GM18502 (cell line): Measurements from ENCODE around the gene NIM1K.
"Not testable (repeated sequence)": the region's sequence is repeated elsewhere in the genome, so short reads cannot be mapped to it uniquely, and the experiment has no call there.

Source experiments
- ATAC-seq: cut with Tn5 transposase; IDR thresholded peaks from one replicate; pipeline ENCODE4 v1.9.1; 2021; ENCODE audit warnings: mild to moderate bottlenecking; ENCODE audit not compliant: unreplicated experiment, poor library complexity

NIM1K gene

DNA sequence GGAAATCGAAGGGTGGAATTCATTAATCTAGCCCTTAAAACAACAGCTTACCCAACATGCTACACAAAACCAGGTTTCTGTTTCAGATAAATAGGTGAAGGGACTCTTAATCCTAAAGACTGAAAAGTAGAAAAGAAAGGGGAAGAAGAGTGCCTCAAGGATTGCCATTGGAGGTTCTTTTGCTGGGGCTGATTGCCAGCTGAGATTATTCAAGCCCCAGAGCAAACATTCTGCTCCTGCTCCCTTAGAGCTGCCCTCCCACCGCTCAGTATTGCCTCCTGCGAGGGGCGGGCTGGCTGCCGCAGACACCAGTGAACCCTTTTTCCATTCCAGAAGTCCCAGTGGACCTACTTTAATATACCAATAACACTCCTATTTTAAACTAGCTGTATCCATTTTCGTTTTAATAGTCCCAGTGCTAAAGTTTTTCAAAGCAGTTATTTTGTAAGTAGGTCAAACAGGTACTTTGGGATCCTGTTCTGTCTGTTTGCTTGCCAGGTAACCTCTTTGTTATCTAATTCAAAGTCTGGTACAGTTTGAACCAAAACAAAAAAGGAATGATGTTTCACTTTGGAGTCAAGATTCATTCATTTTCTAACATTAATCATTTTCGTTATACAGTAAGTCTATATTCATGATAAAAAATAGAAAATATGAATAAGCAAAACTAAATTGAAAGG, 82.5 kb downstream of the NIM1K start:
- ATAC-seq = no peak

DNA sequence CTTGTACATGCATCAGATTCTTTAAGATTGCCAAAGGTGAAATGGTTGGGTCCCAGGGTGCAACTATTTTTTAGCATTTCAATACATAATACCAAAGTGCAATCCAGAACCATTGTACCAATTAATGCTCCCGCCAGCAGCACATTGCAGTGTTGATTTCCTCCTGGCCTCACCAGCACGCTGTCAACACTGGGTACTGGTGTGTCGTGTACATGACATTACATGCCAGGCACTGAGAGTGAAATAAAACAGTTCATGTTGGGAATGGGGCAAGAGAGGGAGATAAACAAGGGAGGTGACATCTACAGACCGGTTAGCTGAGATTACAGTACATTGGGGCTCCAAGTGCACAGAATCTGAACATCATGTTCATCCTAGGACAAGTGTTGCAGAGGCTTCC, 83.4 kb downstream of the NIM1K start:
- ATAC-seq = no peak

DNA sequence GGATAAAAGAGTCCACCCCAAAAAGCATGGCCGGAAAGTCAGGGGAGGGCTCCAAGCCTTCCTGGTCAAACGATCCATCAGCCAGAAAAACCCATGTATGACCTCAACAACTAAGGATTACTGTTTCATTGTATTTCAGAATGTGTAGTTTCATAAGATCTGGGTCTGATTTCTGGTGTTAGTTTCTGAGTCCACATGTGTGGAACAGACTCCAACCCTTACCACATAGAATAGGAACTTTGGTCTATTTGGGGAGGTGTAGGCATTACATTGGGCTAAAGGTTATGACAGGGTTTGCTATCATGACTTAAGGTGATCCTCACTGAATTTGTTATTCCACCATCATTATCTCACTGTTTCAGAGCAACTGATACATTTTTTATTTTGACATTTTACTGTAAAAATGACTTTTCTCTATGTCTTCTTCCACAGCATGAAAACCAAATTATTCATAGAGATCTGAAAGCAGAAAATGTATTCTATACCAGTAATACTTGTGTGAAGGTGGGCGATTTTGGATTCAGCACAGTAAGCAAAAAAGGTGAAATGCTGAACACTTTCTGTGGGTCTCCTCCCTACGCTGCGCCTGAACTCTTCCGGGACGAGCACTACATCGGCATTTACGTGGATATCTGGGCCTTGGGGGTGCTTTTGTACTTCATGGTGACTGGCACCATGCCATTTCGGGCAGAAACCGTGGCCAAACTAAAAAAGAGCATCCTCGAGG, 87.7 kb downstream of the NIM1K start:
- ATAC-seq = no peak

DNA sequence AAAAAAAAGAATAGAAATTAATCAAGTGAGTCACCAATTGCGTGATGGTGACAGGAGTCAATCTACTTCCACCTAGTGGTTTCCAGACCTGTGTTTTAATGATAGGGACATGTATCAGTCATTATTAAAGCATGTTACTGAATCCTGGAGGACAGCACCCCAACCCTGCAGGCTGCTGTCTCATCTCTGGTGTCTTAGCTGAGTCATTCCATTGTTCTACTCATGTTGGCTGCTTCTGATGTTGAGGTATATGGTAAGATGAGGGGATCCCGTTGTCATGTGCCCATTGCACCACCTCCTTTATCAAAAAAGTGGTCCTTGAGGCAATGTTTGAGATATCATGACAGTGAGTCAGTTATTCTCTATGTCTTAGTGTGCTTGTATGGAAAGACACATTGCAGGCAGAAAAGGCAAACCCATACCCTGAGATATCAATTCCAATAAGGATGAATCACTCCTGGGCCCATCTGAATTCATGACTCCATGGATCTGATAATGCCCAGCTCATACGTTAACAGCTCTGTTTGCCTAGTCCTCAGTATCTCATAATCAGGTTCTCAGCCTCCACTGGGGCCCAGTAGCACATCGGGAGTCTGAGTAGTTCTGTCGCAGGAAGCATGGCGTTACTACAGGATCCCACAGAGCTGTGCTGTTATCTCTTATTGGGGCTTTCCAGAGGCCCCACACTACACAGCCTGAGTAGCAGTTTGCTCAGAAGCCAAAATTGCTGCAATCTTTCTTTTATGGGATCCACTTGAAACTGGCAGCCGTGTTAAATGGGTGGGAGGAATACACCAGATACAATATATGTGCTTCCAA, 90.0 kb downstream of the NIM1K start:
- ATAC-seq = no peak

DNA sequence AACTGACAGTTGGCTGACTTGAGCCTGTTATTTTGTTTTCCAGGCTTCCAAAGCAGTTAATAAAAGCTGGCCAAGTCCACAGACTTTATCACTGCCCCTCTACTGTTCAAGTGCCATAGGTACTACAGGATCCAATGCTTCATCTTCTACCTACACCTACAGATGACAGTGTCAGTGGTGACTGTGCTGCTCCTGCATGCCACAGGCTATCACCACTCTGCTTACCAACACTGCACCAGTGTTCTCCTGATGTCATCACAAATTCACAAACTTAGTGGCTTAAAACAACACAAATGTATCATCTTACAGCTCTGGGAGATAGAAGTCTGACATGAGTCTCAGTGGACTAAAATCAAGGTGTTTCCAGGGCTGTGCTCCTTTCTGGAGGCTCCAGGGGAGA, 94.6 kb downstream of the NIM1K start:
- ATAC-seq = no peak

DNA sequence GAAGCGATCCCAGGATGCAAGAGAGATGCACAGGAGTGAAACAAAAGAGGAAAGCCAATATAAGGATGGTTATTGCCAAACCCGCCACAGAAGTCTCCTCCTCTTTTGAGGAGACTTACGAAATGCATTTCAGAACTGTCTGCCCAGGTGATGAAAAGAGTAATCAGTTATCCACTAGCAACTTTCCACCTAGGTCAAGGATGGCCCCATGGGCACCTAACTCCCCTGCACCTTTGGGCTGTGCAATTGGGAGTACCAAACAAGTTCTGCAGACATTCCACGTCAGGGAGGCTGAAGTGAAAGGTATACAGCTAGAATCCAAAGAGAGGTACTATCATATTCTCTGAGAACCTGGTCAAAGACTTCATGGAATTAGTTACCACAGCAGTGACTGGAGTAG, 95.5 kb downstream of the NIM1K start:
- ATAC-seq = no peak

DNA sequence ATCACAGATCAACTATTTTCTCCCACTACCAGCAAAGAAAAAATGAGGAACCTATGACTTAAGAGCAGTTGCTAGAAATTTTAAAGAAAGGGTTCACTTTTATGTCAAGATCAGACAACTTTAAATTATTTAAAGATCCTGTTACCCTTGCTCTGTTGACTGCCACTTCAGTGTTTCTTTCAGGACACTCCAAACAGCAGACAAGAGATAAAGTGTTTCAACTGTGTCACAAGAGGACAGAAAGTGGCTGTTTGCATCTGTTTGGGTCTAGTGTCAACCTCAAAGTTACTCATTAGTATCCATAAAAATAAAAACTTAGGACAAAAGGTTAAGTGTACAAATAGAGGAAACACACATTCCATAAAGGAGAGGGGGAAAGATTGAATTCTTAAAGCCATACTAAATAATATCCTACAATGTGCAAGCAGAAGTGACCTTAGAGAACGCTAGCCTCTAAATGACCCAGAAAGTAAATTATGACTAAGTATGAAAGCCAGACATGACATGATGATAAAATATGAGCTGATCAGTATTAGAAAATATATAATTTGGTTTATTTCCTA, 96.3 kb downstream of the NIM1K start:
- no peak for ATAC-seq

DNA sequence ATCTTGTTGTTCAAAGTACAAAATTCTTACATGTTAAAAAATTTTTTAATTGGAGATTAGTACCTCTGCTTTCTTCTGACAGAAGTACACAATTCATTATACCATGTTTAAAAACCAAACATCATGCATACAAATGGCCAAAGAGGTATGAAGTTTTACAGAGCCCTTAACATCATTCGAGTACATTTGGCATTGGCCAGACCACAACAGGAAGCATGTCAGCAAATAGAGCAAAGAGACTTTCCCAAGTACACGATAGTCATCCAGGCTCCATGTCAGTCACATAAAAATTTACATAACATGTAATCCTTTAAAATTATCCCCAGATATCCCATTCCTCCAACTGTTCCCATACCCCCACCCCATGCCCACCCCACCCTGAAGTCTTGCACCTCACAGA, 98.7 kb downstream of the NIM1K start:
- ATAC-seq = no peak

DNA sequence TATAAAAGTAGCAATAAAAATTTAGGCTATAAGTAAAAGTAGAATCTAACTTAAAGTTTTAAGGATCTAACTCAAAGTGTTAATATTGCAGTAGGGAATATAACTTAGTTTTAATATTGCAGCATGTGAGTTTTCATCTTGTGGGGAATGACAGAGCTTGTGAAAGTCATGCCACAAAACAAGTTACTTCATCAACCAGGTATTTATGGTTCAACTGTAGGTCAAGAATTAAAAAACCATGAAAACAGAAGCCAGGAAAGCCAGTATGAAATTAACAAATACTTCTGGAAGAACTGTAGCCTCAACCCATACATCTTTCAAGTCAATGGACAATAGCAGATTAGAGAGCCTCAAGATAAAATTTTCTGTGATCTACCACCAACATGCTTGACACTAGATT, 102.2 kb downstream of the NIM1K start:
- ATAC-seq = no peak

DNA sequence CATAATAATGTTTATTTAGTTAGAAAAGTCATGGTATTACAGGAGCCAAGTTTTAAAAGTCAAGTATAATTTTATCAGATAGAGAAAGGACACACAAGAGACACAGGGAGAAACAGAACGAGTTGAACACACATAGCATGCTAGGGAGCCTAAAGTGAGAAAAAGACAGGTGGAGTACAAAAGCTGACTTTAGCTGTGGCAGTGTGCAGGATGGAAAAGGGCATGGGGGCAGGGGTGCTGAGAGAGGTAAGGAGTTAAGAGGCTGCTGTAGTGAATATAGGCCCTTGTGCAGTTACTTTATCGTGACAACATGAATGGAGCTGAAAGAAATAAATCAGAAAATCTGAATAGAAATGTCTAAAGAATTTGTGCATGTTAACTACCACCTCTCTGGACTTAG, 103.2 kb downstream of the NIM1K start:
- ATAC-seq = no peak

DNA sequence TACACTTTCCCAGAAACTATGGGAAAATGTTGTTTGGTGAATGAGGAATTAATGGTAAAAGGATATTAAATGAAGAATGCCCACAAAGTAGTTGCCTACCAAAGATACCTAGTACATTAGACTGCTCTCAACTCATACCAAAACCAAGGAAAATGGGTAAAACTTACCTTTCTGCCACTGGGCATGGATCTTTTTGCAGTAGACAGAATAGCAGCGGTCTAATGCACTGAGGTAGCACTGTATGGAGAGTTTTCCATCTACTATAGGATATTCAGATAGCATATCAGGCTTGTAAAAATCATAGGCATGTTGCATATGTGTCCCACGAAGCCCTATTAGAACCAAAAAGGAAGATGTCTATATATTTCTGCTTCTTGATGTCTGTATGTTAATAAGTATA, 104.8 kb downstream of the NIM1K start:
- no peak for ATAC-seq

DNA sequence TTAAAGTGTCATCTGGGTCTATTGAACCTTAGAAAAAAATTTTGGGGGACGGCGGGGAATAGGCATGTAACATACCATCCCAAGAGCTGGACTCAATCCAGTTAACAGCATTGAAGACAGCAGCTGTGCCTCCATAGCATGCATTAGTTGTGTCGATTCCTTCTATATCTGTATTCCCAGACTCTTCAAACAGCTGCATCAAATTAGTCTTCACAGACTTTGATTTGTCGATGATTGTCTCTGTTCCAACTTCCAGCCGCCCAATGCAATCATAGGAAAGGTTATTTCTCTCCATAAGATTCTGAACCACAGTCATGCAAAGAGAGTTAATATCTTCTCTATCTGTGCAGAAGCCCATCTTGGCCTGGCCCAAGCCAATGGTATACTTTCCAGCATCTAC, 106.4 kb downstream of the NIM1K start:
- no peak for ATAC-seq

DNA sequence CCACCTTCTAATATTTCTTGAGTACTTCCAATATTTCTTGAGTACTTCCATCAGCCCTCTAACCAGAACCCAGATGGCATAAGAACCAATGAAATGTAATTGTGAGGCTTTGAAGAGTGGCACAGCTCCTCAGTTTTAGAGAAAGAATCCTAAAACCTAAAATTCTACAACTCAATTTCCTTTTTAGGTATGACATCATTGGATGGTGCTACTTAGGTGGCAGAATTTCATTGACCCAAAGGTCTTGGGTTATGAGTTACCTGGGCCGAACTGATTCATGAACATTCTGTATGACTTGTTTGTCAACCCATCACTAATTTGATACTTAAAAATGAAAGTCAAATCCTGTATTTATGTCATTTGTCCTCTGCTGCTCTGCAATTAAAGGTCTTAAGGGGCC, 108.1 kb downstream of the NIM1K start:
- ATAC-seq = no peak

DNA sequence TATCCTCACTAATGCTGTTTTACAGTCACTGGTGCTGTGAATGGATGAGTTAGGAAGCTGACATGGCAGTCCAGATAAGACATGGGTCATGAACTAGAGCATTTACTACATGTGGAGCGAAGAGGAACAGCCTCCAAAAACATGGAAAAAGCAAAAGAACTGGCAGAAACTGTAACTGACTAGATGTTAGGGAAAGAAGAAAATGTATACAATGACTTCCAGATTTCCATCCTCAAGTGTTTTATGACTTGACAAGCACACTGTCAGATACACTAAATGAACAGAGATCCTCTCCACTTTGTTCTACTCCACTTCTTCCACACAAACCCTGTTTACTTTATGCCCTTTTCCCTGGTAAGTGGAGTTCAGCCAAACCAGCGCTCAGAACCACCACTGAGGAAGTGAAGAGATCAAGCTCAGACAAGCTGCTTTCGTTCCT, 109.6 kb downstream of the NIM1K start:
- ATAC-seq = no peak

DNA sequence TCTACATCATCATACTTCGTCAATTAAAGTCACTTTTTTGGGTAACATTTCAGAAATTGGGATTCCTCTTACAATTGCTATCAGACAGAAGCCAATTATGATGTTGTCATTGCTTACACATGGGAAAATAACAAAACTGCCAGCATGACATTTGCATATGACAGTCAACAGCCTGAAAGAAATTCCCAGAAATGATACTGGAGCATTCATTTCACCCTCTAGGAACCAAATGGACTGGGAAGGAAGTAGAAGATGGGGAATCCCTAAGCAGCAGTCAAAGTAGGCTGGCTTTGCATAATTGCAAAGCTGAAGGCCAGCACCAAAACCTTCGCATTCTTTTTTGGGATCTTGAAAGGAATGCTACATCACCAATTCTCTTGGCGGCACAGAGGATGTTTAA, 110.5 kb downstream of the NIM1K start:
- ATAC-seq = no peak

DNA sequence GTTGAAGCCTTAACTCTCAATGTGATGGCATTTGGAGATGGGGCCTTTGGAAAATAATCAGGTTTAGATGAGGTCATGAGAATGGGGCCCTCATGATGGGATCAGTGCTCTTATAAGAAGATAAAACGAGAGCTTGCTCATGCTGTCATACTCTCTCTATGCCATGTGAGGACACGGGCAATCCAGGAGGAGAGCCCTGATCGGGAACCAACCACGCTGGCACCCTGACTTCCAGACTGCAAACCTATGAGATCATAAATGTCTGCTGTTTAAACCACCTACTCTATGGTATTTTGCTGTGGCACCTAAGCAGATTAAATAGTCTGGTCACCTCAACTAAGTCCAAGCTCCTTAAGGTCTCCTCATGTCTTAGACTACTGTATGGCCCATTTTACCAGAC, 111.2 kb downstream of the NIM1K start:
- no peak for ATAC-seq

DNA sequence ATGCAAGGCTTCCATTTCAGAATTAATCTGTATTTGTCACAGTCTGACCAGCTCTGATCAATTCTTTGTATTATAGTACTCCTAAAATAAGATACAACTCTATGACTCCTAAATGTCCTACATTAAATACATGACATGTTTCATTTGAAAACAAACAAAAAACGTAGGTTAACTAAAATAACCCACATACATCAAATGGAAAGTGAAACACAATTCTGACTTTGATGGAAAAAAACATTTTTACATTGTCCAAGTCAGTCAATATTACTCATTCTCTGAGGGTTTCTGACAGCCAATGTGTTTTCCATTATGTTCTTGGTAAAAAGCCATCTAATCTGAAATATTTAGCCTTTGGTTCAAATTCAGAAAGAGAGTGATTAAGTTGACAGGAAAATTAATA, 112.5 kb downstream of the NIM1K start:
- peak; percentile 47 for ATAC-seq

DNA sequence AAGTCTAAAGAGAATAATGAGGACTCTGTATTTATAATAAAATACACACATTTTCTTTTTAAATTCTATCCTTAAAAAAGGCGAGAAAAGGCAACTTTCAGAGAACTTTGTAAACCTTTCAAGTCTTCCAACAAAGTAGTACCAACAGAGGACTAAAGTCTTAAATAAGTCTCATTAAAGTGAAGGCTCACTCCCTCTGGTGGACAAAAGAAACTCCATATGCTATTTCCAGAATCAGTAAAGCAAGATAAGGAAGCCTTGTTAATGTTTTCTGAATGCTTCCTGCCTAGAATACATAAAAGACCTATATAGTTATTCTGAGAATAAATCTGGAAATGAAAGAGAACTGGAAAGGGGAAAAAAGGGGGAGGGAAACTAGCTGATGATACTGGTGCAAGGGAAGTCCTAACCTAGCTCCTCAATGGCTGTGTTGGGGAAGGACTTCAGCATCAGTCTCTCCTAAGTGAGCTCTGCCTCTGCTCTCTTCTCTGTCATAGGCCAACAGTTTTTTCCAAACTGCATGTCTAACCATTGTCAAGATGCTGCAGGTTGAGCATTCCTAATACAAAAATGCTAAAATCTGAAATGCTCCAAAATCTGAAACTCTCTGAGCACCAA, 114.0 kb downstream of the NIM1K start:
- ATAC-seq = peak; percentile 55

DNA sequence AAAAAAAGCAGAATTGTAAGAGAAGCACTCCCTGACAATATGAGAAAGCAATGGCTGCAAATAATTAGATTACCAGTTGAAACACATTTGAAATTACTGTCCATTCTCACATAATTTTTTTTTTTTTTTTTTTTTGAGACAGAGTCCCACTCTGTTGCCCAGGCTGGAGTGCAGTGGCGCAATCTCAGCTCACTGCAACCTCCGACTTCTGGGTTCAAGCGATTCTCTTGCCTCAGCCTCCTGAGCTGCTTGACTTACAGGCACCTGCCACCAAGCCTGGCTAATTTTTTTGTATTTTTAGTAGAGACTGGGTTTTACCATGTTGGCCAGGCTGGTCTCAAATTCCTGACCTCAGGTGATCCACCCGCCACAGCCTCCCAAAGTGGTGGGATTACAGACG, 114.9 kb downstream of the NIM1K start:
- ATAC-seq = not testable (repeated sequence)

DNA sequence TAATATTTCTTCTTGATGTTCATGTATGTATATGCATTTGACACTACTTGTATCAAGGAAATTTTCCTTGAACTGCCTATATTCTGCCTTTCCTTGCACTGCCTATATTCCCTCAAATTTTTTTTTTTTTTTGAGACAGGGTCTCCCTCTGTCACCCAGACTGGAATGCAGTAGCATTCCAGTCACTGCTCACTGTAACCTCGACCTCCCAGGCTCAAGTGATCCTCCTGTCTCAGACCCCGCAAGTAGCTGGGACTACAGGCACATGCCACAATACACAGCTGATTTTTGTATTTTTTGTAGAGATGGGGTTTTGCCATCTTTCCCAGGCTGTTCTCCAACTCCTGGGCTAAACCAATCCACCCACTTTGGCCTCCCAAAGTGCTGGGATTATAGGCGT, 117.1 kb downstream of the NIM1K start:
- ATAC-seq = no peak

DNA sequence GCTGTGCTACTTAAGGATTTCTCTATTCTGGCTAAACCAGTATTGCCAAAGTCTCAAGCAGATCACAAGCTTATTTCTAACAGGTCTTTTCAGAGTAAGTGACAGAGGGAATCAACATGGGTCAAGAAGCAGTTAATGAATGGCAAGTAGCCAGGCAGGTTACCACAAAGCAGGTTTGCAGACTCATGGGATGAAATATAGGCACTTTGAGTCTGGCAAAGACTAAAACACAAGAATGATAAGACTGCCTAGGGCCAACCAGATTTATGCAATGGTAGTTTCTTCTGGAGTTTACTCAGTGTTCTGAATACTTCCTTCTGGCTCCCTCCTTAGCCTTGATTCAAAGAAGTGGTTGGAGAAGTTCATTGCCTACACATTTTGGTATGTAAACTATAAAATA, 117.6 kb downstream of the NIM1K start:
- no peak for ATAC-seq
